Measurements from ENCODE around the gene GPX2. TPM values are rescaled to one million over a fixed set of nuclear protein-coding genes. Genes with fewer than 3 reads are reported as not detected.

Gene GPX2
- total and polyA plus RNA-seq, 2 experiments from 2014 or later, result not detected

- no peaks in the 10 kb centered on the region for H3K36me3 ChIP-seq (ENCODE audit: low read depth)
- no peak overlapping the region for H3K9ac ChIP-seq
- H3K9me3 ChIP-seq (ENCODE audit: low read depth), result no peaks in the 10 kb centered on the region
- H3K27me3 ChIP-seq (replicated peaks; ENCODE audit: insufficient read depth), result no peaks in the 10 kb centered on the region
- no peak overlapping the region for H2AFZ ChIP-seq
- H3K4me1 ChIP-seq (ENCODE audit: insufficient read depth), result no peaks in the 10 kb centered on the region
- no peak for DNase-seq
- H3K79me2 ChIP-seq (ENCODE audit: insufficient read depth), result no peaks in the 10 kb centered on the region
- no peak overlapping the region for H3K4me2 ChIP-seq (ENCODE audit: unreplicated experiment)
- H3K4me3 ChIP-seq, result no peak overlapping the region
- H4K20me1 ChIP-seq (ENCODE audit: insufficient read depth), result no peaks in the 10 kb centered on the region
- no peak overlapping the region for H3K27ac ChIP-seq
- no peak for TF ChIP-seq EZH2phosphoT487 (IDR thresholded peaks at IDR 0.05; ENCODE audit: insufficient read depth, low read depth)
- no peak for TF ChIP-seq EZH2 (IDR thresholded peaks at IDR 0.05; ENCODE audit: insufficient read depth, poor library complexity, severe bottlenecking)
- H3K9me2 ChIP-seq (ENCODE audit: insufficient read depth), result no peaks in the 10 kb centered on the region
- in situ Hi-C loops (cut with MboI), result no loop called here
- H3F3A ChIP-seq (ENCODE audit: insufficient read depth), result no peaks in the 10 kb centered on the region
- WGBS, 2 experiments (ENCODE audit: low coverage in 1 of 2, low lambda C conversion rate in 2 of 2, missing lambda C conversion rate in 2 of 2), result 44 to 50% methylated on average over 2 of the region's 2 CpGs
Measured at GRCh38 chr14:64966976-64967375, 24.4 kb upstream of the GPX2 start.

GRCh38 chr14:64965356-64966000, 22.9 kb upstream of the GPX2 start:
- no peaks in the 10 kb centered on the region for H3K36me3 ChIP-seq (ENCODE audit: low read depth)
- no peak overlapping the region for H3K4me2 ChIP-seq (ENCODE audit: unreplicated experiment)
- H3F3A ChIP-seq (ENCODE audit: insufficient read depth), result no peaks in the 10 kb centered on the region
- no peak overlapping the region for H2AFZ ChIP-seq
- WGBS, 2 experiments (ENCODE audit: low coverage in 1 of 2, low lambda C conversion rate in 2 of 2, missing lambda C conversion rate in 2 of 2), result 87 to 94% methylated on average over 14 to 15 of the region's 15 CpGs
- TF ChIP-seq EZH2 (IDR thresholded peaks at IDR 0.05; ENCODE audit: insufficient read depth, poor library complexity, severe bottlenecking) (no peak), EZH2phosphoT487 (IDR thresholded peaks at IDR 0.05; ENCODE audit: insufficient read depth, low read depth) (no peak)
- no peaks in the 10 kb centered on the region for H3K79me2 ChIP-seq (ENCODE audit: insufficient read depth)
- DNase-seq, result no peak
- H3K27me3 ChIP-seq (replicated peaks; ENCODE audit: insufficient read depth), result no peaks in the 10 kb centered on the region
- H3K9ac ChIP-seq, result no peak overlapping the region
- no peak overlapping the region for H3K4me3 ChIP-seq
- no peak overlapping the region for H3K27ac ChIP-seq
- no peaks in the 10 kb centered on the region for H3K9me2 ChIP-seq (ENCODE audit: insufficient read depth)
- H3K4me1 ChIP-seq (ENCODE audit: insufficient read depth), result no peaks in the 10 kb centered on the region
- in situ Hi-C loops (cut with MboI), result no loop called here
- H4K20me1 ChIP-seq (ENCODE audit: insufficient read depth), result no peaks in the 10 kb centered on the region
- H3K9me3 ChIP-seq (ENCODE audit: low read depth), result no peaks in the 10 kb centered on the region

- in situ Hi-C loops (cut with MboI), result no loop called here
- H3K79me2 ChIP-seq (ENCODE audit: insufficient read depth), result no peaks in the 10 kb centered on the region
- H4K20me1 ChIP-seq (ENCODE audit: insufficient read depth), result no peaks in the 10 kb centered on the region
- H3K27me3 ChIP-seq (replicated peaks; ENCODE audit: insufficient read depth), result no peaks in the 10 kb centered on the region
- 0 to 13% methylated on average over 1 of the region's 1 CpG for WGBS, 2 experiments (ENCODE audit: low coverage in 1 of 2, low lambda C conversion rate in 2 of 2, missing lambda C conversion rate in 2 of 2)
- H3F3A ChIP-seq (ENCODE audit: insufficient read depth), result no peaks in the 10 kb centered on the region
- H2AFZ ChIP-seq, result no peak overlapping the region
- DNase-seq, result no peak
- H3K9me2 ChIP-seq (ENCODE audit: insufficient read depth), result no peaks in the 10 kb centered on the region
- H3K4me1 ChIP-seq (ENCODE audit: insufficient read depth), result no peaks in the 10 kb centered on the region
- H3K9ac ChIP-seq, result no peak overlapping the region
- TF ChIP-seq EZH2 (IDR thresholded peaks at IDR 0.05; ENCODE audit: insufficient read depth, poor library complexity, severe bottlenecking) (no peak), EZH2phosphoT487 (IDR thresholded peaks at IDR 0.05; ENCODE audit: insufficient read depth, low read depth) (no peak)
- H3K4me3 ChIP-seq, result no peak overlapping the region
- no peak overlapping the region for H3K4me2 ChIP-seq (ENCODE audit: unreplicated experiment)
- H3K36me3 ChIP-seq (ENCODE audit: low read depth), result no peaks in the 10 kb centered on the region
- no peak overlapping the region for H3K27ac ChIP-seq
- H3K9me3 ChIP-seq (ENCODE audit: low read depth), result no peaks in the 10 kb centered on the region
Measured at GRCh38 chr14:64963611-64964010, 21.1 kb upstream of the GPX2 start.

GRCh38 chr14:64960762-64961276, 18.3 kb upstream of the GPX2 start:
- Histone ChIP-seq H3K27me3 (replicated peaks; ENCODE audit: insufficient read depth) (no peaks in the 10 kb centered on the region), H3K9ac (no peak overlapping the region), H3K4me1 (ENCODE audit: insufficient read depth) (no peaks in the 10 kb centered on the region), H3K4me2 (ENCODE audit: unreplicated experiment) (no peak overlapping the region), H3F3A (ENCODE audit: insufficient read depth) (no peaks in the 10 kb centered on the region), H3K79me2 (ENCODE audit: insufficient read depth) (no peaks in the 10 kb centered on the region), H3K9me2 (ENCODE audit: insufficient read depth) (no peaks in the 10 kb centered on the region), H3K27ac (no peak overlapping the region), H3K4me3 (no peak overlapping the region), H4K20me1 (ENCODE audit: insufficient read depth) (no peaks in the 10 kb centered on the region), H3K36me3 (ENCODE audit: low read depth) (no peaks in the 10 kb centered on the region), H2AFZ (no peak overlapping the region), H3K9me3 (ENCODE audit: low read depth) (no peaks in the 10 kb centered on the region)
- DNase-seq, result no peak
- in situ Hi-C loops (cut with MboI), result no loop called here
- TF ChIP-seq EZH2phosphoT487 (IDR thresholded peaks at IDR 0.05; ENCODE audit: insufficient read depth, low read depth) (no peak), EZH2 (IDR thresholded peaks at IDR 0.05; ENCODE audit: insufficient read depth, poor library complexity, severe bottlenecking) (no peak)
- WGBS, 2 experiments (ENCODE audit: low coverage in 1 of 2, low lambda C conversion rate in 2 of 2, missing lambda C conversion rate in 2 of 2), result 68 to 72% methylated on average over 5 of the region's 5 CpGs

Data from GM23248 (cell line).